Peyer's patch (tissue), 4 donors: ENCODE measurements around the gene HDAC1. TPM values are rescaled to one million over a fixed set of nuclear protein-coding genes. Genes with fewer than 3 reads are reported as not detected.

Experiments
- DNase-seq, 3 donors: peaks; one replicate each; pipeline ENCODE4 v3.0.0-alpha.2; 2017 to 2019
- H3K27ac ChIP-seq, 4 donors: fragments of 200-600 bp; sonication (generic); one replicate each; pipeline ENCODE4 v1.5.1; 2016 to 2019
- H3K27me3 ChIP-seq, 2 donors: fragments of 200-600 bp; sonication (generic); one replicate each; pipeline ENCODE4 v1.5.1; 2019
- H3K36me3 ChIP-seq, 3 donors: fragments of 200-600 bp; sonication (generic); one replicate each; pipeline ENCODE4 v1.5.1; 2016 to 2019
- H3K4me1 ChIP-seq, 4 donors: fragments of 200-600 bp; sonication (generic); one replicate each; pipeline ENCODE4 v1.5.1; 2016 to 2019
- H3K4me3 ChIP-seq, 4 donors: fragments of 200-600 bp; sonication (generic); 1 replicate in 3 of 4; 2 replicates in 1 of 4; pipeline ENCODE4 v1.5.1; 2016 to 2019; ENCODE audit warnings: mild to moderate bottlenecking in 1 of 4
- H3K9me3 ChIP-seq, 4 donors: fragments of 200-600 bp; sonication (generic); one replicate each; pipeline ENCODE4 v1.5.1; 2016 to 2019; ENCODE audit warnings: mild to moderate bottlenecking in 1 of 4
- POLR2A ChIP-seq, 2 donors: fragments of 450-650 bp; IDR thresholded peaks; one replicate each; pipeline ENCODE4 v1.5.1; 2017; ENCODE audit warnings: antibody characterized with exemption in 2 of 2, mild to moderate bottlenecking in 2 of 2, moderate library complexity in 2 of 2
- total RNA-seq, 4 donors: library from RNA; depleted of rRNA; stranded (reverse); fragments of >200 nt; gene quantifications; one replicate each; pipeline ENCODE4 v1.1.0, GENCODE V29; 2016
- TF ChIP-seq, protein P1 (sequence below), 6 experiments: fragments of 450-650 bp in 4 of 6; fragments of 200-600 bp in 2 of 6; sonication (generic) in 1 of 6; IDR thresholded peaks; one replicate each; pipeline ENCODE4 v1.5.1; 2017 to 2019; ENCODE audit warnings: antibody characterized with exemption in 6 of 6, mild to moderate bottlenecking in 3 of 6, moderate library complexity in 1 of 6

Gene HDAC1
- total RNA-seq, 4 donors from 2014 or later = 93.0 to 147 (median 122) TPM

DNA sequence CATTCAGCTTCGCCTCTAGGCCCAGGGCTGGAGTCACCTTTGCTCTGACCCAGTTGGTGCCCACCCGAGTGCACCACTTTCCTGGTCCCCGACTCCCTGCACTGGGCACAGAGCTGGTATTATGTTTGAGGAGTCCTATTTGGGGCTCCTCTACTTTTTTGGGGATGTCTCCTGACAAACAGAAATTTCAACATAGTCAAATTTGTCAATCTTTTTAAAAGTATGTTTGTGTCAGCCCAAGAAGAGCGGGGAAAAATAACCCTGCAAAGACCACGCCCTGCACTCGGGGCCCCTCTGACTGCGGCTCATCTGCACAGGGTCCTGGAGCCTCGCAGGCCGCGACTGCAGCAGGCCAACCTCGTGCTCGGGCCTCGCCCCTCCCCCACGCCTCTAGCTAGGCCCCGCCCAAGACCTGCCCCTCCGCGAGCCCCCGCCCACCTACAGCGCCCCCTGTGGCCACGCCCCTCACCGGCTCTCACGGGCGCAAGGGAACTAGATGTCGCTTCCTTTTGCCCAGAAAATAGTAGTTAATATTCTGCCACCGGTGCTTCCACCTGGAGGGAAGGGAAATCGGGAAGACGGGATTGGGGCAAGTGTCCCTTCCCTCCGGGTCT, 59.0 kb downstream of the HDAC1 start:
- TF ChIP-seq, protein P1, sequence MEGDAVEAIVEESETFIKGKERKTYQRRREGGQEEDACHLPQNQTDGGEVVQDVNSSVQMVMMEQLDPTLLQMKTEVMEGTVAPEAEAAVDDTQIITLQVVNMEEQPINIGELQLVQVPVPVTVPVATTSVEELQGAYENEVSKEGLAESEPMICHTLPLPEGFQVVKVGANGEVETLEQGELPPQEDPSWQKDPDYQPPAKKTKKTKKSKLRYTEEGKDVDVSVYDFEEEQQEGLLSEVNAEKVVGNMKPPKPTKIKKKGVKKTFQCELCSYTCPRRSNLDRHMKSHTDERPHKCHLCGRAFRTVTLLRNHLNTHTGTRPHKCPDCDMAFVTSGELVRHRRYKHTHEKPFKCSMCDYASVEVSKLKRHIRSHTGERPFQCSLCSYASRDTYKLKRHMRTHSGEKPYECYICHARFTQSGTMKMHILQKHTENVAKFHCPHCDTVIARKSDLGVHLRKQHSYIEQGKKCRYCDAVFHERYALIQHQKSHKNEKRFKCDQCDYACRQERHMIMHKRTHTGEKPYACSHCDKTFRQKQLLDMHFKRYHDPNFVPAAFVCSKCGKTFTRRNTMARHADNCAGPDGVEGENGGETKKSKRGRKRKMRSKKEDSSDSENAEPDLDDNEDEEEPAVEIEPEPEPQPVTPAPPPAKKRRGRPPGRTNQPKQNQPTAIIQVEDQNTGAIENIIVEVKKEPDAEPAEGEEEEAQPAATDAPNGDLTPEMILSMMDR (IDR thresholded peaks at IDR 0.05) = peak; percentile 60 to 83 (median 72)
- TF ChIP-seq POLR2A (IDR thresholded peaks at IDR 0.05) = no peak
- Histone ChIP-seq H3K4me3 (peak overlapping the region; percentile 64 to 86 (median 75)), H3K9me3 (no peaks in the 10 kb centered on the region), H3K36me3 (no peaks in the 10 kb centered on the region), H3K4me1 (peaks cover 0 to 22% (median 0%) of the 10 kb centered on the region in 4 donors), H3K27ac (peak overlapping the region; percentile 87 to 95 (median 90)), H3K27me3 (no peaks in the 10 kb centered on the region)
- DNase-seq = no peak

DNA sequence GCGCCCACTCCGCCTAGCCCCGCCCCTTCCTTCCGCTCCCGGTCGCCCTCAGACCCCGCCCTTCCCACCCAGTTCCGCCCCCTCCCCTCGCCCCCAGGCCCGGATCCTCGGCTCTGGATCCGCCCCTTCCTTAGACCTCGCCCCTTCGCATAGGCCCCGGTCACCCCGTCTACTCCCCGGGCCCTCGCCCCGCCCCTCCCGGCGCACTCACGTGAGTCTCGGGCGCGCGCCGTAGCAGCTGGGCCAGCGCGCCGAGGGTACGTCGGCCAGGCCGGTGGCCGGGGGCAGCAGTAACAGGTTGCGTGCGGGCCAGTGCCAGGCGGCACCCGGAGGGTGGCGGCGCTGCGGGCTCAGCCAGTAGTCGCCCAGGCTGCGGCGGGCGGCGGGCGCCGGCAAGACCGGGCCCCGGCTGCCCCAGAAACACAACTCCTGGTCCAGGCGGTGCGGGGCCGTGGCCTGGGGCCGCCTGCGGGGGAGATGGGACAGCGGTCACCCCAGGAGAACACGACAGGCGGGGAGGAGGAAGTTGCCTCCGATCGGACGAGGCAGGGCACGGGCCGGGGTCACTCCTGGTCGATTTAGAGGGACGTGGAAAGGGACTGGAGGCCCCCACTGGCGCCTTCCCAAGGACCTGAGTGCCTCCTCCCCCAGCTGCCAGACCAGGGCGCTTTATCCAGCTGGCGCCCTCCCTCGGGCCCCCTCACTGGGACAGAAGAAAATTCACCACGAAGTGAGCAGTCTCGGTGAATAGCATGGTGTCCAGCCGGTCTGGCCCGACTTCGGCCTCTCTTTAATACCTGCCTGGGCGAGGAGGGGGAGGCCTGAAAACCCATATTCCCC, 59.7 kb downstream of the HDAC1 start:
- peak overlapping the region; percentile 87 to 95 (median 90) for H3K27ac ChIP-seq
- peak; percentile 95 to 97 (median 95) for DNase-seq
- H3K9me3 ChIP-seq = no peaks in the 10 kb centered on the region
- H3K4me3 ChIP-seq = peak overlapping the region; percentile 64 to 86 (median 75)
- no peaks in the 10 kb centered on the region for H3K27me3 ChIP-seq
- H3K4me1 ChIP-seq = peaks cover 0 to 22% (median 0%) of the 10 kb centered on the region in 4 donors
- TF ChIP-seq, protein P1 (IDR thresholded peaks at IDR 0.05) = peak in 1 of 6 experiments; percentile 3
- TF ChIP-seq POLR2A (IDR thresholded peaks at IDR 0.05) = peak; percentile 69 to 70
- H3K36me3 ChIP-seq = no peaks in the 10 kb centered on the region

DNA sequence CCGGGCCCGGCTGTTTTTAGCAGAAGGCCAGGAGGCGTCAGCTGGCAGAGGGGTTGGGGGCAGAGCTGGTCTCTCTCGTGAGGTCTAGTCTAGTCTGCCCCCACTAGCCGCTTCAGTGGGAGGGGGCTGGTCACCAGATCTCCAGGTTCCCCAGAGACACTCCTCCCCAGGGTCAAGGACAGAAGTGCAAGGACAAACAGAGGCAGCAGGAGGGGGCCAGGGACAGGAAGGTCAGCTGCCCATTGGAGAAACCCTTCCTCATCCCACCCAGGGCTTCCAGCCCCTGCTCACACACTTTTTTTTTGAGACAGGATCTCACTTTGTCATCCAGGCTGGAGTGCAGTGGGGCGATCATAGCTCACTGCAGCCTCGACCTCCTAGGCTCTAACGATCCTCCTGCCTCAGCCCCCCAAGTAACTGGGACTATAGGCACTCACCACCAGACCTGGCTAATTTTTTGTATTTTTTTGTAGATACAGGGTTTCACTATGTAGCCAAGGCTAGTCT, 60.4 kb downstream of the HDAC1 start:
- H3K36me3 ChIP-seq = no peaks in the 10 kb centered on the region
- H3K4me1 ChIP-seq = peaks cover 0 to 22% (median 0%) of the 10 kb centered on the region in 4 donors
- no peak for DNase-seq
- TF ChIP-seq POLR2A (IDR thresholded peaks at IDR 0.05) = no peak
- TF ChIP-seq, protein P1 (IDR thresholded peaks at IDR 0.05) = no peak
- no peaks in the 10 kb centered on the region for H3K27me3 ChIP-seq
- H3K27ac ChIP-seq = peak overlapping the region; percentile 87 to 95 (median 90)
- H3K4me3 ChIP-seq = peak overlapping the region; percentile 64 to 86 (median 75)
- H3K9me3 ChIP-seq = no peaks in the 10 kb centered on the region

DNA sequence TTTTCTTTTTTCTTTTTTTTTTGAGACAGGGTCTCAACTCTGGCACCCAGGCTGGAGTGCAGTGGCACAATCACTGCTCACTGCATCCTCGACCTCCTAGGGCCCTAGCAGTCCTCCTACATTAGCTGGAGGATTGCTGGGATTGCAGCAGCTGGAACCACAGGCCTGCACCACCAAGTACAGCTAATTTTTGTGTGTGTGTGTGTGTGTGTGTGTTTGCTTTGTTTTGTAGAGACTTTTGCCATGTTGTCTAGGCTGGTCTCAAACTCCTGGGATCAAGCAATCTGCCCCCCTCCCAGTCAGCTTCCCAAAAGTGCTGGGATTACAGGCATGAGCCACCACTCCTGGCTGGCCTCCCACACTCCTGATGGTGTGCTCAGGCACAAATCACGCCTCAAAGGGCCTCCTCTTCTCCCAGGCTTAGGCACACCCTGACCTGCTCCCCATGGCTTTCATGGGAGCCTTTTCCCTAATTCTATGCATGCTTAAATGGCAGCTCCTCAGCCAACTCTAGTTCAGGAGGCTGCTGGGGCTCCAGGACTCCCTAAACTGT, 61.0 kb downstream of the HDAC1 start:
- no peak for DNase-seq
- Histone ChIP-seq H3K4me3 (no peak overlapping the region), H3K36me3 (no peaks in the 10 kb centered on the region), H3K4me1 (peaks cover 0 to 22% (median 0%) of the 10 kb centered on the region in 4 donors), H3K27ac (peak overlapping the region in 3 of 4 donors; percentile 22 to 92 (median 50)), H3K9me3 (no peaks in the 10 kb centered on the region), H3K27me3 (no peaks in the 10 kb centered on the region)
- TF ChIP-seq, protein P1 (IDR thresholded peaks at IDR 0.05) = no peak
- no peak for TF ChIP-seq POLR2A (IDR thresholded peaks at IDR 0.05)

DNA sequence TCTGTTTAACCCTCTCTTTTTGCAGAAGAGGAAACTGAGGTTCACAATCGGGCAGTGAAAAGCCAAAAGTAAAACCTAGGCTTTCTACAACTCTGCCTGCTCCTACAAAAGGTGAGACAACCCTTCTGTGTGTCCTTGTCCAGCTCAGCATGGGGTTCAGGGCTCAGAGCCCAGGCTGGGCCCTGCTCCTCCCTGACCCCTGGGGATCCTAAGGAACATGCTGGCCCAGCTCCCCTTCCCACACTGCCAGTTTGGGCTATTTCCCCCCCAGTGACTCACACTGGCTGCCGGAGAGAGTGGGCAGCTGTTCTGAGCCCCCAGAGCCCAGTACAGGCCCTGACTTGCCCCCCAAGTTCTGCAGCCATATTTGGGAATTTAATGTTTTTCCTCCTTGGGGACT, 61.5 kb downstream of the HDAC1 start:
- DNase-seq = no peak
- Histone ChIP-seq H3K9me3 (no peaks in the 10 kb centered on the region), H3K27ac (peak overlapping the region in 3 of 4 donors; percentile 8 to 50 (median 22)), H3K27me3 (no peaks in the 10 kb centered on the region), H3K4me3 (no peak overlapping the region), H3K36me3 (no peaks in the 10 kb centered on the region), H3K4me1 (peaks cover 0 to 22% (median 0%) of the 10 kb centered on the region in 4 donors)
- TF ChIP-seq POLR2A (IDR thresholded peaks at IDR 0.05) = no peak
- TF ChIP-seq, protein P1 (IDR thresholded peaks at IDR 0.05) = no peak
